ENCODE data around the gene SEMA3F. TPM values are rescaled to one million over a fixed set of nuclear protein-coding genes. Genes with fewer than 3 reads are reported as not detected.

Gene SEMA3F
- total and polyA plus RNA-seq, 2 of the 4 experiments (the other 2 are of a cell fraction) = 7.3 to 23.3 TPM

DNA sequence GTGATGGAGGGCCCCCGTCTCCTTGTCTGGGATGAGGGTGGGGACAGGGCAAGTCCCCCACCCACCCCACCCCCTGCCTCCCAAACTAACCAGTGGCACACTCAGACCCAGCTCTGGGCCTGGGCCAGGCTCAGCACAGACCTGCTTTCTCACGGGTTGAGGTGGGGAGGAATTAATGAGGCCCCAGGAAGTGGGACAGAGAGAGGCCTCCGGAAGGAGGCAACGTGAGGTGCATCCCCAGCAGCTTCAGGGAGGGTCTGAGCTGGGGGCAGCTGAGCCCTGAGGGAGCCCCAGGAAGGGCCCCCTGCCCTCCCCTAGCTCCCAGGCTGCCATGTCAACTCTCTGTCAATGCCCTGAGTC is 65.9 kb downstream of the SEMA3F start:
- Histone ChIP-seq H2BK120ac (ENCODE audit: low read depth, low read length) (no peak overlapping the region), H2AK9ac (replicated peaks; ENCODE audit: low read depth, low read length, poor library complexity) (no peak overlapping the region), H3K23ac (ENCODE audit: low read depth, low read length) (no peak overlapping the region), H3K9ac (ENCODE audit: low read depth, low read length) (no peak overlapping the region), H3K18ac (ENCODE audit: low read depth, low read length) (no peak overlapping the region), H3K79me1 (ENCODE audit: low read depth in 1 of 2, low read length in 2 of 2) (no peaks in the 10 kb centered on the region), H2AFZ (replicated peaks; ENCODE audit: low read length, poor library complexity) (no peak overlapping the region), H4K20me1 (ENCODE audit: insufficient read depth, low read length) (no peaks in the 10 kb centered on the region), H2BK20ac (ENCODE audit: low read depth, low read length) (no peak overlapping the region), H3K4me1 (ENCODE audit: control insufficient read depth, insufficient read depth, low read length) (no peaks in the 10 kb centered on the region), H3K4me2 (ENCODE audit: low read depth, low read length) (no peak overlapping the region), H2BK15ac (ENCODE audit: low read depth, low read length) (no peak overlapping the region), H4K91ac (ENCODE audit: insufficient read depth, low read depth, low read length) (no peak overlapping the region), H2AK5ac (ENCODE audit: low read depth, low read length) (no peak overlapping the region), H3K27ac (ENCODE audit: insufficient read depth, low read length) (no peak overlapping the region), H3K9me1 (ENCODE audit: insufficient read depth, low read length) (no peaks in the 10 kb centered on the region), H3K14ac (replicated peaks; ENCODE audit: low read depth, low read length) (no peak overlapping the region), H4K8ac (ENCODE audit: low read depth in 2 of 2, low read length in 2 of 2) (no peak overlapping the region), H3K4me3 (ENCODE audit: insufficient read depth, low read depth, low read length) (no peak overlapping the region), H3K9me3 (ENCODE audit: control insufficient read depth, insufficient read depth, low read length) (no peaks in the 10 kb centered on the region), H3K36me3 (ENCODE audit: control insufficient read depth, insufficient read depth, low read length) (no peaks in the 10 kb centered on the region), H3K56ac (ENCODE audit: extremely low read depth, insufficient read depth, low read length) (no peak overlapping the region), H3K27me3 (ENCODE audit: control insufficient read depth, insufficient read depth, low read length) (peaks cover 18% of the 10 kb centered on the region; the same call in 1 of the 2 replicates), H3K4ac (ENCODE audit: low read depth, low read length) (no peak overlapping the region), H4K5ac (ENCODE audit: low read depth, low read length) (no peak overlapping the region), H2BK5ac (ENCODE audit: low read depth, low read length, poor library complexity, severe bottlenecking) (no peak overlapping the region)
- no peak for DNase-seq
- ChIA-PET CTCF (interaction anchor here (0.8 to 1.4 kb wide), 2 partner anchors 26 to 100 kb away, joined by 3 to 4 read pairs; no protein-coding TSS in a partner anchor), POLR2A (ENCODE audit: unreplicated experiment) (no interaction called here)
- in situ Hi-C loops (cut with MboI; ENCODE audit: low sequenced_read_pairs) = no loop called here
- TF ChIP-seq RAD21 (IDR thresholded peaks at IDR 0.05; ENCODE audit: low read length) (no peak), NFE2L2 (IDR thresholded peaks at IDR 0.05; ENCODE audit: low read depth, low read length) (no peak), MAZ (IDR thresholded peaks at IDR 0.05; ENCODE audit: borderline replicate concordance, low read depth, low read length) (no peak), RFX5 (IDR thresholded peaks at IDR 0.05; ENCODE audit: low read depth, low read length) (no peak), MXI1 (IDR thresholded peaks at IDR 0.05; ENCODE audit: borderline replicate concordance, low read depth, low read length) (no peak), POLR2A (IDR thresholded peaks at IDR 0.05; ENCODE audit: low read depth, low read length) (no peak), SMC3 (IDR thresholded peaks at IDR 0.05; ENCODE audit: low read depth, low read length) (no peak), MAFK (IDR thresholded peaks at IDR 0.05; ENCODE audit: low read depth, low read length) (no peak), CEBPB (IDR thresholded peaks at IDR 0.05; ENCODE audit: low read depth, low read length) (no peak), BHLHE40 (IDR thresholded peaks at IDR 0.05; ENCODE audit: low read depth, low read length) (no peak), RCOR1 (IDR thresholded peaks at IDR 0.05; ENCODE audit: insufficient replicate concordance, low read length) (no peak), FOS (IDR thresholded peaks at IDR 0.05; ENCODE audit: low read depth, low read length) (no peak)
- TF ChIP-seq, protein P1, sequence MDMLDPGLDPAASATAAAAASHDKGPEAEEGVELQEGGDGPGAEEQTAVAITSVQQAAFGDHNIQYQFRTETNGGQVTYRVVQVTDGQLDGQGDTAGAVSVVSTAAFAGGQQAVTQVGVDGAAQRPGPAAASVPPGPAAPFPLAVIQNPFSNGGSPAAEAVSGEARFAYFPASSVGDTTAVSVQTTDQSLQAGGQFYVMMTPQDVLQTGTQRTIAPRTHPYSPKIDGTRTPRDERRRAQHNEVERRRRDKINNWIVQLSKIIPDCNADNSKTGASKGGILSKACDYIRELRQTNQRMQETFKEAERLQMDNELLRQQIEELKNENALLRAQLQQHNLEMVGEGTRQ (IDR thresholded peaks at IDR 0.05; ENCODE audit: low read depth, low read length) = no peak
- TF ChIP-seq, protein P2, sequence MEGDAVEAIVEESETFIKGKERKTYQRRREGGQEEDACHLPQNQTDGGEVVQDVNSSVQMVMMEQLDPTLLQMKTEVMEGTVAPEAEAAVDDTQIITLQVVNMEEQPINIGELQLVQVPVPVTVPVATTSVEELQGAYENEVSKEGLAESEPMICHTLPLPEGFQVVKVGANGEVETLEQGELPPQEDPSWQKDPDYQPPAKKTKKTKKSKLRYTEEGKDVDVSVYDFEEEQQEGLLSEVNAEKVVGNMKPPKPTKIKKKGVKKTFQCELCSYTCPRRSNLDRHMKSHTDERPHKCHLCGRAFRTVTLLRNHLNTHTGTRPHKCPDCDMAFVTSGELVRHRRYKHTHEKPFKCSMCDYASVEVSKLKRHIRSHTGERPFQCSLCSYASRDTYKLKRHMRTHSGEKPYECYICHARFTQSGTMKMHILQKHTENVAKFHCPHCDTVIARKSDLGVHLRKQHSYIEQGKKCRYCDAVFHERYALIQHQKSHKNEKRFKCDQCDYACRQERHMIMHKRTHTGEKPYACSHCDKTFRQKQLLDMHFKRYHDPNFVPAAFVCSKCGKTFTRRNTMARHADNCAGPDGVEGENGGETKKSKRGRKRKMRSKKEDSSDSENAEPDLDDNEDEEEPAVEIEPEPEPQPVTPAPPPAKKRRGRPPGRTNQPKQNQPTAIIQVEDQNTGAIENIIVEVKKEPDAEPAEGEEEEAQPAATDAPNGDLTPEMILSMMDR (conservative IDR thresholded peaks at IDR 0.05; ENCODE audit: low read depth, low read length) = no peak
- TF ChIP-seq, protein P3, sequence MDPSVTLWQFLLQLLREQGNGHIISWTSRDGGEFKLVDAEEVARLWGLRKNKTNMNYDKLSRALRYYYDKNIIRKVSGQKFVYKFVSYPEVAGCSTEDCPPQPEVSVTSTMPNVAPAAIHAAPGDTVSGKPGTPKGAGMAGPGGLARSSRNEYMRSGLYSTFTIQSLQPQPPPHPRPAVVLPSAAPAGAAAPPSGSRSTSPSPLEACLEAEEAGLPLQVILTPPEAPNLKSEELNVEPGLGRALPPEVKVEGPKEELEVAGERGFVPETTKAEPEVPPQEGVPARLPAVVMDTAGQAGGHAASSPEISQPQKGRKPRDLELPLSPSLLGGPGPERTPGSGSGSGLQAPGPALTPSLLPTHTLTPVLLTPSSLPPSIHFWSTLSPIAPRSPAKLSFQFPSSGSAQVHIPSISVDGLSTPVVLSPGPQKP (IDR thresholded peaks at IDR 0.05; ENCODE audit: borderline replicate concordance, low read depth, low read length) = no peak
- BruUV-seq (replicated peaks) = no TSS peak
- no peak for ATAC-seq (ENCODE audit: low read depth)
- dilution Hi-C loops (cut with HindIII; ENCODE audit: low sequenced_read_pairs, unreplicated experiment) = no loop called here
- intact Hi-C loops (cut with micrococcal nuclease) = no loop called here
- WGBS, 2 experiments (ENCODE audit: extremely low coverage in 2 of 2, insufficient read length in 1 of 2) = no CpG with 5 or more reads among the region's 4 CpGs
